Measurements from ENCODE around the gene SNTB2. TPM values are rescaled to one million over a fixed set of nuclear protein-coding genes. Genes with fewer than 3 reads are reported as not detected.

The SNTB2 gene
- total and polyA plus RNA-seq, 10 of the 15 experiments (the other 5 are each of a cell fraction or from before 2014, with no cell fraction given): 1.2 to 15.7 (median 5.0) TPM

DNA sequence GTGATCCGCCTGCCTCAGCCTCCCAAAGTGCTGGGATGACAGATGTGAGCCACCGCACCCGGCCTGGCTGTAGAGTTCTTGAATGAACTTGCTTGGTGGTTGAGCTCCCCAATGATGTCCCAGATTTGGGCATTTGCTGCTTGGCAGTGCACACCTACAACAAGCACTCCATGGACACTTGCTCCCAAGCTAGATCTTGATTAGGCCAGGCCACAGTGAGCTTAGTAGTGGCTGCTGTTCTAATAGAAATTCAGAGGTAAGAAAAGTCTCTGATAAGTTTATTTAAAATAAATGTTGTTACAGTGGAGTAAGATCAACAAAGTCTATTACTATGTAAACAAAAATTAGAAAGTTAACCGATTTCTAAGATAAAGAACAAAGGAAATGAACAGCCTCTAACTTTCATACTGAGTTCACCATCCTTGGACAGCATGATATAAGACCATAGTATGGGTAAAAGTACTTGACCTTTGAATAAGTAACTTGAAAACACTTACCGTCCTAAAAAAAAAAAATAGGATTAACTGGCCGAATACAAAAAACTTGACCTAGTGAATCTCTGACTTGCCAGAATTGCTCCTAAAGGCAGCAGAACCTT is 163.7 kb downstream of the SNTB2 start:
- H3K4me1 ChIP-seq (ENCODE audit: control insufficient read depth, insufficient read depth, low read length): peaks cover 7% of the 10 kb centered on the region
- no peaks in the 10 kb centered on the region for H3K79me2 ChIP-seq (ENCODE audit: control insufficient read depth, insufficient read depth, low read length)
- H2AFZ ChIP-seq (ENCODE audit: control insufficient read depth, low read depth, low read length): no peak overlapping the region
- no peak overlapping the region for H3K27ac ChIP-seq (ENCODE audit: control insufficient read depth, insufficient read depth)
- in situ Hi-C loops (cut with MboI): no loop called here
- no peak for FAIRE-seq
- H3K9ac ChIP-seq (ENCODE audit: control insufficient read depth, insufficient read depth, low read length): no peak overlapping the region
- BruUV-seq (replicated peaks): no TSS peak
- intact Hi-C loops (cut with micrococcal nuclease; ENCODE audit: unreplicated experiment): no loop called here
- ChIA-PET CTCF (interaction anchor here (1.3 kb wide), 1 partner anchor 403 kb away, joined by 4 read pairs; the partner anchor contains the start of gene NOB1), POLR2A (interaction anchor here (0.5 kb wide), 1 partner anchor 306 kb away, joined by 4 read pairs; no protein-coding TSS in a partner anchor), SMC1A (ENCODE audit: uncharacterized antibody, unreplicated experiment) (no interaction called here), RAD21 (ENCODE audit: unreplicated experiment) (no interaction called here)
- H3K9me3 ChIP-seq (replicated peaks; ENCODE audit: control insufficient read depth, insufficient read depth, low read length): no peaks in the 10 kb centered on the region
- no peak overlapping the region for H3K4me3 ChIP-seq
- 91% methylated on average over 6 of the region's 6 CpGs for WGBS (ENCODE audit: insufficient coverage, insufficient replicate concordance, low lambda C conversion rate, missing lambda C conversion rate)
- peaks cover 0 to 3% of the 10 kb centered on the region in 2 experiments; a peak in 2 of 4 replicates for H3K36me3 ChIP-seq (ENCODE audit: control insufficient read depth in 2 of 2, insufficient read depth in 2 of 2, low read length in 1 of 2)
- no peak overlapping the region for H3K4me2 ChIP-seq (ENCODE audit: control insufficient read depth, insufficient read depth)
- no peak for ATAC-seq
- H3K27me3 ChIP-seq (replicated peaks in 1 of 2; ENCODE audit: control insufficient read depth in 2 of 2, insufficient read depth in 2 of 2, low read length in 1 of 2): no peaks in the 10 kb centered on the region
- H4K20me1 ChIP-seq (ENCODE audit: control insufficient read depth, insufficient read depth): no peaks in the 10 kb centered on the region
- no peak for DNase-seq (ENCODE audit: low read depth, low spot score)
- TF ChIP-seq, protein P1, sequence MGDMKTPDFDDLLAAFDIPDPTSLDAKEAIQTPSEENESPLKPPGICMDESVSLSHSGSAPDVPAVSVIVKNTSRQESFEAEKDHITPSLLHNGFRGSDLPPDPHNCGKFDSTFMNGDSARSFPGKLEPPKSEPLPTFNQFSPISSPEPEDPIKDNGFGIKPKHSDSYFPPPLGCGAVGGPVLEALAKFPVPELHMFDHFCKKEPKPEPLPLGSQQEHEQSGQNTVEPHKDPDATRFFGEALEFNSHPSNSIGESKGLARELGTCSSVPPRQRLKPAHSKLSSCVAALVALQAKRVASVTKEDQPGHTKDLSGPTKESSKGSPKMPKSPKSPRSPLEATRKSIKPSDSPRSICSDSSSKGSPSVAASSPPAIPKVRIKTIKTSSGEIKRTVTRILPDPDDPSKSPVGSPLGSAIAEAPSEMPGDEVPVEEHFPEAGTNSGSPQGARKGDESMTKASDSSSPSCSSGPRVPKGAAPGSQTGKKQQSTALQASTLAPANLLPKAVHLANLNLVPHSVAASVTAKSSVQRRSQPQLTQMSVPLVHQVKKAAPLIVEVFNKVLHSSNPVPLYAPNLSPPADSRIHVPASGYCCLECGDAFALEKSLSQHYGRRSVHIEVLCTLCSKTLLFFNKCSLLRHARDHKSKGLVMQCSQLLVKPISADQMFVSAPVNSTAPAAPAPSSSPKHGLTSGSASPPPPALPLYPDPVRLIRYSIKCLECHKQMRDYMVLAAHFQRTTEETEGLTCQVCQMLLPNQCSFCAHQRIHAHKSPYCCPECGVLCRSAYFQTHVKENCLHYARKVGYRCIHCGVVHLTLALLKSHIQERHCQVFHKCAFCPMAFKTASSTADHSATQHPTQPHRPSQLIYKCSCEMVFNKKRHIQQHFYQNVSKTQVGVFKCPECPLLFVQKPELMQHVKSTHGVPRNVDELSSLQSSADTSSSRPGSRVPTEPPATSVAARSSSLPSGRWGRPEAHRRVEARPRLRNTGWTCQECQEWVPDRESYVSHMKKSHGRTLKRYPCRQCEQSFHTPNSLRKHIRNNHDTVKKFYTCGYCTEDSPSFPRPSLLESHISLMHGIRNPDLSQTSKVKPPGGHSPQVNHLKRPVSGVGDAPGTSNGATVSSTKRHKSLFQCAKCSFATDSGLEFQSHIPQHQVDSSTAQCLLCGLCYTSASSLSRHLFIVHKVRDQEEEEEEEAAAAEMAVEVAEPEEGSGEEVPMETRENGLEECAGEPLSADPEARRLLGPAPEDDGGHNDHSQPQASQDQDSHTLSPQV (IDR thresholded peaks at IDR 0.05): no peak
- TF ChIP-seq, protein P2, sequence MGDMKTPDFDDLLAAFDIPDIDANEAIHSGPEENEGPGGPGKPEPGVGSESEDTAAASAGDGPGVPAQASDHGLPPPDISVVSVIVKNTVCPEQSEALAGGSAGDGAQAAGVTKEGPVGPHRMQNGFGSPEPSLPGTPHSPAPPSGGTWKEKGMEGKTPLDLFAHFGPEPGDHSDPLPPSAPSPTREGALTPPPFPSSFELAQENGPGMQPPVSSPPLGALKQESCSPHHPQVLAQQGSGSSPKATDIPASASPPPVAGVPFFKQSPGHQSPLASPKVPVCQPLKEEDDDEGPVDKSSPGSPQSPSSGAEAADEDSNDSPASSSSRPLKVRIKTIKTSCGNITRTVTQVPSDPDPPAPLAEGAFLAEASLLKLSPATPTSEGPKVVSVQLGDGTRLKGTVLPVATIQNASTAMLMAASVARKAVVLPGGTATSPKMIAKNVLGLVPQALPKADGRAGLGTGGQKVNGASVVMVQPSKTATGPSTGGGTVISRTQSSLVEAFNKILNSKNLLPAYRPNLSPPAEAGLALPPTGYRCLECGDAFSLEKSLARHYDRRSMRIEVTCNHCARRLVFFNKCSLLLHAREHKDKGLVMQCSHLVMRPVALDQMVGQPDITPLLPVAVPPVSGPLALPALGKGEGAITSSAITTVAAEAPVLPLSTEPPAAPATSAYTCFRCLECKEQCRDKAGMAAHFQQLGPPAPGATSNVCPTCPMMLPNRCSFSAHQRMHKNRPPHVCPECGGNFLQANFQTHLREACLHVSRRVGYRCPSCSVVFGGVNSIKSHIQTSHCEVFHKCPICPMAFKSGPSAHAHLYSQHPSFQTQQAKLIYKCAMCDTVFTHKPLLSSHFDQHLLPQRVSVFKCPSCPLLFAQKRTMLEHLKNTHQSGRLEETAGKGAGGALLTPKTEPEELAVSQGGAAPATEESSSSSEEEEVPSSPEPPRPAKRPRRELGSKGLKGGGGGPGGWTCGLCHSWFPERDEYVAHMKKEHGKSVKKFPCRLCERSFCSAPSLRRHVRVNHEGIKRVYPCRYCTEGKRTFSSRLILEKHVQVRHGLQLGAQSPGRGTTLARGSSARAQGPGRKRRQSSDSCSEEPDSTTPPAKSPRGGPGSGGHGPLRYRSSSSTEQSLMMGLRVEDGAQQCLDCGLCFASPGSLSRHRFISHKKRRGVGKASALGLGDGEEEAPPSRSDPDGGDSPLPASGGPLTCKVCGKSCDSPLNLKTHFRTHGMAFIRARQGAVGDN (IDR thresholded peaks at IDR 0.05): no peak
- no peak for TF ChIP-seq RFX5 (IDR thresholded peaks at IDR 0.05; ENCODE audit: low read depth, low read length)
- no peak for TF ChIP-seq POLR2A (IDR thresholded peaks at IDR 0.05; ENCODE audit: low read depth, low read length)
- TF ChIP-seq, protein P3, sequence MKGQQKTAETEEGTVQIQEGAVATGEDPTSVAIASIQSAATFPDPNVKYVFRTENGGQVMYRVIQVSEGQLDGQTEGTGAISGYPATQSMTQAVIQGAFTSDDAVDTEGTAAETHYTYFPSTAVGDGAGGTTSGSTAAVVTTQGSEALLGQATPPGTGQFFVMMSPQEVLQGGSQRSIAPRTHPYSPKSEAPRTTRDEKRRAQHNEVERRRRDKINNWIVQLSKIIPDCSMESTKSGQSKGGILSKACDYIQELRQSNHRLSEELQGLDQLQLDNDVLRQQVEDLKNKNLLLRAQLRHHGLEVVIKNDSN (IDR thresholded peaks at IDR 0.05; ENCODE audit: borderline replicate concordance, extremely low read length, insufficient read depth, low read depth, low read length): no peak
- TF ChIP-seq HDAC2 (IDR thresholded peaks at IDR 0.05): no peak
- TF ChIP-seq, protein P4, sequence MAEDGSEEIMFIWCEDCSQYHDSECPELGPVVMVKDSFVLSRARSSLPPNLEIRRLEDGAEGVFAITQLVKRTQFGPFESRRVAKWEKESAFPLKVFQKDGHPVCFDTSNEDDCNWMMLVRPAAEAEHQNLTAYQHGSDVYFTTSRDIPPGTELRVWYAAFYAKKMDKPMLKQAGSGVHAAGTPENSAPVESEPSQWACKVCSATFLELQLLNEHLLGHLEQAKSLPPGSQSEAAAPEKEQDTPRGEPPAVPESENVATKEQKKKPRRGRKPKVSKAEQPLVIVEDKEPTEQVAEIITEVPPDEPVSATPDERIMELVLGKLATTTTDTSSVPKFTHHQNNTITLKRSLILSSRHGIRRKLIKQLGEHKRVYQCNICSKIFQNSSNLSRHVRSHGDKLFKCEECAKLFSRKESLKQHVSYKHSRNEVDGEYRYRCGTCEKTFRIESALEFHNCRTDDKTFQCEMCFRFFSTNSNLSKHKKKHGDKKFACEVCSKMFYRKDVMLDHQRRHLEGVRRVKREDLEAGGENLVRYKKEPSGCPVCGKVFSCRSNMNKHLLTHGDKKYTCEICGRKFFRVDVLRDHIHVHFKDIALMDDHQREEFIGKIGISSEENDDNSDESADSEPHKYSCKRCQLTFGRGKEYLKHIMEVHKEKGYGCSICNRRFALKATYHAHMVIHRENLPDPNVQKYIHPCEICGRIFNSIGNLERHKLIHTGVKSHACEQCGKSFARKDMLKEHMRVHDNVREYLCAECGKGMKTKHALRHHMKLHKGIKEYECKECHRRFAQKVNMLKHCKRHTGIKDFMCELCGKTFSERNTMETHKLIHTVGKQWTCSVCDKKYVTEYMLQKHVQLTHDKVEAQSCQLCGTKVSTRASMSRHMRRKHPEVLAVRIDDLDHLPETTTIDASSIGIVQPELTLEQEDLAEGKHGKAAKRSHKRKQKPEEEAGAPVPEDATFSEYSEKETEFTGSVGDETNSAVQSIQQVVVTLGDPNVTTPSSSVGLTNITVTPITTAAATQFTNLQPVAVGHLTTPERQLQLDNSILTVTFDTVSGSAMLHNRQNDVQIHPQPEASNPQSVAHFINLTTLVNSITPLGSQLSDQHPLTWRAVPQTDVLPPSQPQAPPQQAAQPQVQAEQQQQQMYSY (CRISPR knock-in tag; IDR thresholded peaks at IDR 0.05): no peak
